ENCODE results near the gene VTCN1.

Gene VTCN1

DNA sequence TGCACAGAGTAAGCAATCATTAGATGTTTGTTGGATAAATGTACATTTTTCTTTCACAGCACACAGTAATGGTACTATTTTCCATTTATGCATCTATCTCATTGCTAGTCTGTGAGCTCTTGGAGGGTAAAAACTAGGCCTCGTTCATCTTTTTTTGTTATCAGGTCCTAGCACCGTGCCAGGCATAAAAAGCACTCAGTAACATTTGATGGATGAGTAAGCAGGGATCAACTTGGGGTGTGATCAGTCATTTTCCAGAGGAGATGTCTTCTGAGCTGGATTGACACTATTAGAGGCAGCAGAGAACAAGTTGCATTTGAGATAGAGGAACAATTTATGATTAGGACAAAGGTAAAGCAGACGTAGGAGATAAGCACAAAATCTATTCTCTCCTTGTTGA lies 4.3 kb upstream of the VTCN1 start:
- TF ChIP-seq, protein P1, sequence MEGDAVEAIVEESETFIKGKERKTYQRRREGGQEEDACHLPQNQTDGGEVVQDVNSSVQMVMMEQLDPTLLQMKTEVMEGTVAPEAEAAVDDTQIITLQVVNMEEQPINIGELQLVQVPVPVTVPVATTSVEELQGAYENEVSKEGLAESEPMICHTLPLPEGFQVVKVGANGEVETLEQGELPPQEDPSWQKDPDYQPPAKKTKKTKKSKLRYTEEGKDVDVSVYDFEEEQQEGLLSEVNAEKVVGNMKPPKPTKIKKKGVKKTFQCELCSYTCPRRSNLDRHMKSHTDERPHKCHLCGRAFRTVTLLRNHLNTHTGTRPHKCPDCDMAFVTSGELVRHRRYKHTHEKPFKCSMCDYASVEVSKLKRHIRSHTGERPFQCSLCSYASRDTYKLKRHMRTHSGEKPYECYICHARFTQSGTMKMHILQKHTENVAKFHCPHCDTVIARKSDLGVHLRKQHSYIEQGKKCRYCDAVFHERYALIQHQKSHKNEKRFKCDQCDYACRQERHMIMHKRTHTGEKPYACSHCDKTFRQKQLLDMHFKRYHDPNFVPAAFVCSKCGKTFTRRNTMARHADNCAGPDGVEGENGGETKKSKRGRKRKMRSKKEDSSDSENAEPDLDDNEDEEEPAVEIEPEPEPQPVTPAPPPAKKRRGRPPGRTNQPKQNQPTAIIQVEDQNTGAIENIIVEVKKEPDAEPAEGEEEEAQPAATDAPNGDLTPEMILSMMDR (IDR thresholded peaks at IDR 0.05; ENCODE audit: low read depth, low read length, missing control alignments) = no peak
- H3K4me3 ChIP-seq (replicated peaks; ENCODE audit: low read depth, low read length) = no peak overlapping the region
- no peak for DNase-seq (ENCODE audit: extremely low read depth, low read depth)

DNA sequence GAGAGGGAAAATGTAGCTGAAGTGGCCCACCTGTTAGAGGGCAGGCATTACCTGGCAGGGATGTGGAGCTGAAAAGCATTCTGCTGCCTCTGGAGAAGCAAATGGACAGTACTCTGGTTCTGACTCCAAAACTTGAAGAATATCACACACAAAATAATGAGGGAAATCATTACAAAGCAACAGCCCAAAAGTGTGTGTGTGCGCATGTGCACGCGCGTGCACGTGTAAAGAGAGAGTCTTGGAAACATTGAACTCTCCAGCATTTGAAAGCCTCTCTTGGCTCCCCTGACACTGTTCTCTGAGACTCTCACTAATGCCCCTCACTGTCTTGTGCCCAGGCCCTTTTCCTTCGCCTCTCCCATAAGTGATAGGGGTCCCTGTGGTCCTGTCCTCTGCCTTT lies 2.3 kb upstream of the VTCN1 start:
- TF ChIP-seq, protein P1 (IDR thresholded peaks at IDR 0.05; ENCODE audit: low read depth, low read length, missing control alignments) = no peak
- no peak overlapping the region for H3K4me3 ChIP-seq (replicated peaks; ENCODE audit: low read depth, low read length)
- no peak for DNase-seq (ENCODE audit: extremely low read depth, low read depth)

DNA sequence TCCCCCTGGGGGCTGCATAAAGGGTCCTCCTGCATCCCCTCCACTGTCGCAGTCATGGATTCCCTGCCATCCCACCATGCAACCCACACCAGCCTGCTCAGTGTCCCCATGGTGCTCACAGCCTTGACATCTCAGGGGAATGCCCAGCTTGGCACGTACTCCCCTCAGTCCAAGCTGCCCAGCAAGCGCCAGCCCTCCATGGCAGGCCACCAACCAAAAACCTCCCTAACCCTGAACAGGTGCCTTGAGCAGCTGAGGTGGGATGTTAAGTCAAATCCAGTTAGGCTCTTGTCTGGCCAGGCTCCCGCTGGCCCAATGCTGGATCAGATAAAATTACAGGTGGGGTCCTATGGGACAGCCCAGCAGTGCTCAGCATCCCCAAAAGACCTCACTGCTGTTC lies 341 bp downstream of the VTCN1 start:
- H3K4me3 ChIP-seq (replicated peaks; ENCODE audit: low read depth, low read length) = no peak overlapping the region
- no peak for DNase-seq (ENCODE audit: extremely low read depth, low read depth)
- TF ChIP-seq, protein P1 (IDR thresholded peaks at IDR 0.05; ENCODE audit: low read depth, low read length, missing control alignments) = no peak

DNA sequence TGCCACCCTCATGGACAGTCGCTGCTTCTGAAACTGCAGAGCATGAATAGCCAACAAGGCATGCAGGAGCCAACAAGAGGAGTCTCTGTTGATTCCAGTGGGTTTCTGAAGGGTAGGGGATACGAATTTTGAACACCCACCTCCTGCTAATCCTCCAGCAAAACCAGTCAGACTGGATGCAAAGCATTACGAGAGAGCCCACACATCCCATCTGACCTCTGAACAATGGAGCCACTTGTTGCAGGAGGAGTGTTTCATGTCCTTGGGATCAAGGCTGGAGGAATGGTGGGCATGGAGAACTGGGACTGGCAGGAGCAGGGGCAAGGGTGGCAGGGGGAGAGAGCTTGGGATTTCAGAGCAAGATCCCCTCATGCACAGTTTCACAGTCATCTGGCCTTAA lies 1.6 kb downstream of the VTCN1 start:
- DNase-seq (ENCODE audit: extremely low read depth, low read depth) = no peak
- TF ChIP-seq, protein P1 (IDR thresholded peaks at IDR 0.05; ENCODE audit: low read depth, low read length, missing control alignments) = no peak
- H3K4me3 ChIP-seq (replicated peaks; ENCODE audit: low read depth, low read length) = no peak overlapping the region

DNA sequence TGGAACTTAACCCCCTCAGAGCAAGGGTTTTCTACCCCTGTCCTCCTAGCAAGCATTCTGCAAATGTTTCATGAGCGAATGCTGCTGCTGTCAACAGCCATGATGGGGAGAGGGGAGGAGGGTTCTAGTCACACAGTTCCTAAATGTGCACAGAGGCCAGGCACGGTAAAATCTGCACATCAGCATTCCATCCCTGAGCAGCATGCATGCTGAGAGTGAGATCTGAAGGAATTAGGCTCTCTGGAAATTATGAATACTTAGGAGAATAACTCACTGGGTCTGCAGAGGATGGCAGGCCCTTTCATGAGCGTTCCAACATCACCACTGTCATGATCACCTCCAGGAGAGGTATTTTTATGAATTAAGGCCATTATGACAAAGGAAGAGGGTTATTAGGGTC lies 2.1 kb downstream of the VTCN1 start:
- no peak overlapping the region for H3K4me3 ChIP-seq (replicated peaks; ENCODE audit: low read depth, low read length)
- TF ChIP-seq, protein P1 (IDR thresholded peaks at IDR 0.05; ENCODE audit: low read depth, low read length, missing control alignments) = no peak
- no peak for DNase-seq (ENCODE audit: extremely low read depth, low read depth)

DNA sequence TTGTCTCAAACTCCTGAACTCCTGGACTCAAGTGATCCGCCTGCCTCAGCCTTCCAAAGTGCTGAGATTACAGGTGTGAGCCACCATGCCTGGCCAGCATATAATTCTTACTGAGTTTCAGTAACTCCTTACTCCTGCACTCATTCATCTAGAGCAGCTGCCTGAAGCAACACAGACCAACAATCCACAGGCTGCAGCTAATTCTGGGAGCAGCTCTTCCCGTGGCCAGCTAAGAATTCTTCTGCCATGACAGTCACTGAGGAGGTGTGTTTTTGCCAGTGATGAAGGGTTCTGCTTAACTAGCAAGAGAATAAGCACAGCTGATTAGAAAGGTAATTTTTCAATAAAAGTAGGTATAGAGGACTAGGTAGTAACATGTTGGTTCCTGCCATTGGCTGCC lies 5.4 kb downstream of the VTCN1 start:
- TF ChIP-seq, protein P1 (IDR thresholded peaks at IDR 0.05; ENCODE audit: low read depth, low read length, missing control alignments) = no peak
- no peak overlapping the region for H3K4me3 ChIP-seq (replicated peaks; ENCODE audit: low read depth, low read length)
- DNase-seq (ENCODE audit: extremely low read depth, low read depth) = no peak

DNA sequence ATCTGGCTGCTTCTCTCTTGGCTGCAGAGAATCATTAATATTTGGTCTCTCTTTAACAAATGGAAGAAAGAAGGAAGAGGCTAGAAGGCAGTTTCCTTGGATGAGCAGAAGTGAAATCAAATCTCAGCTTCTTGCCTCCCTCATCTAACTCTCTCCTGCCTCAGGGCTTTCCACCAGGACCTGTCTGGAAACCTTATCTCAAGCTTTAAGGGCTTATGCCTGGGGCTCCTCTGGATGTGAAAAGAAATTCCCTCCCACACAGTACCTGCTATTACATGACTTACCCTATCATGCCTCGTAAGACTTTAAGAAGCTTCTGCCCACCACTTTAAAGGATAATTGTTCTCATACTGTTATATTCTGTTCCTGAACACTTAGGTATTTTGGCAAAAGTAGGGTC lies 8.9 kb downstream of the VTCN1 start:
- DNase-seq (ENCODE audit: extremely low read depth, low read depth) = no peak
- no peak overlapping the region for H3K4me3 ChIP-seq (replicated peaks; ENCODE audit: low read depth, low read length)
- TF ChIP-seq, protein P1 (IDR thresholded peaks at IDR 0.05; ENCODE audit: low read depth, low read length, missing control alignments) = no peak

All from HFF-Myc (cell line).